ENCODE results near the gene MOCOS.

Gene MOCOS

DNA sequence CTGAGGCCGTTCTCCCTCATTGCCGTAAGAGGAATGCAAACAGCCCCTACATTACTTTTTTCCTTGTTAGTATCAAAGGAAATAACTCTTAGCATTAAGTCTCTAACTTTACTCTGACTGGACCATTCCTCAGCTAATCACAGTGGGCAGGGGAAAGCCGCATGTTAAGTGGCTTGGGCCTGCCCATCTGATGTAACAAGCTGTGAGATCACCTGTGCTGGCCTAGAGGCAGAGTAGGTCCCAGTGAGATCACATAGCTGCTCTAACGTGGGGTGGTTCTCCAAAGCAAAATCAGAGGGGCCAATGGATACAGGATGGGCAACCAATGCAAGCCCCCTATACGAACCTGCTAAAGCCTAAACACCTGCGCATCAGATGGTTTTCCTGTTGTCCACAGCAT lies 5.9 kb upstream of the MOCOS start:
- Histone ChIP-seq H3K79me2 (ENCODE audit: insufficient read depth, low read length) (no peaks in the 10 kb centered on the region), H3K4me1 (ENCODE audit: insufficient read depth, low read length, severe bottlenecking) (no peaks in the 10 kb centered on the region), H3K27me3 (ENCODE audit: insufficient read depth, low read length) (no peaks in the 10 kb centered on the region), H3F3A (ENCODE audit: insufficient read depth, low read length) (no peaks in the 10 kb centered on the region; the same call in 1 of the 2 replicates), H3K9ac (ENCODE audit: low read length) (no peak overlapping the region), H4K20me1 (ENCODE audit: insufficient read depth, low read length) (no peaks in the 10 kb centered on the region), H3K4me3 (ENCODE audit: low read depth, low read length, poor library complexity, severe bottlenecking) (no peak overlapping the region), H2AFZ (ENCODE audit: low read length) (no peak overlapping the region), H3K36me3 (ENCODE audit: insufficient read depth, low read length) (peaks cover 14% of the 10 kb centered on the region), H3K9me2 (ENCODE audit: low read depth, low read length) (no peaks in the 10 kb centered on the region), H3K27ac (ENCODE audit: low read depth, low read length, poor library complexity, severe bottlenecking) (no peak overlapping the region), H3K4me2 (ENCODE audit: low read length) (no peak overlapping the region), H3K9me3 (ENCODE audit: low read length) (no peaks in the 10 kb centered on the region)
- no peak for TF ChIP-seq EZH2 (IDR thresholded peaks at IDR 0.05; ENCODE audit: borderline replicate concordance, low read length)
- TF ChIP-seq, protein P1, sequence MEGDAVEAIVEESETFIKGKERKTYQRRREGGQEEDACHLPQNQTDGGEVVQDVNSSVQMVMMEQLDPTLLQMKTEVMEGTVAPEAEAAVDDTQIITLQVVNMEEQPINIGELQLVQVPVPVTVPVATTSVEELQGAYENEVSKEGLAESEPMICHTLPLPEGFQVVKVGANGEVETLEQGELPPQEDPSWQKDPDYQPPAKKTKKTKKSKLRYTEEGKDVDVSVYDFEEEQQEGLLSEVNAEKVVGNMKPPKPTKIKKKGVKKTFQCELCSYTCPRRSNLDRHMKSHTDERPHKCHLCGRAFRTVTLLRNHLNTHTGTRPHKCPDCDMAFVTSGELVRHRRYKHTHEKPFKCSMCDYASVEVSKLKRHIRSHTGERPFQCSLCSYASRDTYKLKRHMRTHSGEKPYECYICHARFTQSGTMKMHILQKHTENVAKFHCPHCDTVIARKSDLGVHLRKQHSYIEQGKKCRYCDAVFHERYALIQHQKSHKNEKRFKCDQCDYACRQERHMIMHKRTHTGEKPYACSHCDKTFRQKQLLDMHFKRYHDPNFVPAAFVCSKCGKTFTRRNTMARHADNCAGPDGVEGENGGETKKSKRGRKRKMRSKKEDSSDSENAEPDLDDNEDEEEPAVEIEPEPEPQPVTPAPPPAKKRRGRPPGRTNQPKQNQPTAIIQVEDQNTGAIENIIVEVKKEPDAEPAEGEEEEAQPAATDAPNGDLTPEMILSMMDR (IDR thresholded peaks at IDR 0.05; ENCODE audit: low read length): no peak

DNA sequence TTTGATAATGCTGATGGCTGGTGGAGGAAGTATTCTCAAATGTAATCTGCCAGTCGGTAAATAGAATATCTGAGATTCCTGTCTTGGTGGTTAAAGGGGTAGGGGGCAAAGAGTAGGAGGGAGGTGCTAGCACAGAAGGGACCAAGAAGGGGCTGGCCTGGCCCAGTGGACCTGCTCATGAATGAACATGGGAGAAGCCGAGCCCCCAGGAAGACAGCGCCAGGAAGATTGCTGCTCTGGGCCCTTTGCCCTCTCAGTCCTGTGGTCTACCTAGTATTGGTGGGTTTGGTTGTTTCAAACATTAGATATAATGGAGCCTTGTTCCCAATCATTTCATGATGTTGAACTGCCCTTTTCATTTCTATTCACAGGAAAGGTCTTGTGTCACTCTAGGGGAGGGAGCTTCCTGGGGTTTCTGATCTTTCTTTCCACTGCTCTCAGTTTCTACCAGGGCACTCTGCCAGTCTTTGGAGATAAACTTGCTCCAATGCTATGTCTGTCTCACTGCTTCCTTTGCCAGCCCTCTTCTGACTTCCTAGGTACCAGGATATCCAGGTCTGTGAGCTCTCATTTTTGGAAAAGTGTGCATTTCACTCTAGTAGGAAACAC lies 5.3 kb upstream of the MOCOS start:
- H3K4me3 ChIP-seq (ENCODE audit: low read depth, low read length, poor library complexity, severe bottlenecking): no peak overlapping the region
- no peaks in the 10 kb centered on the region for H3K27me3 ChIP-seq (ENCODE audit: insufficient read depth, low read length)
- H3K9me3 ChIP-seq (ENCODE audit: low read length): no peaks in the 10 kb centered on the region
- H3F3A ChIP-seq (ENCODE audit: insufficient read depth, low read length): no peaks in the 10 kb centered on the region; the same call in 1 of the 2 replicates
- H3K27ac ChIP-seq (ENCODE audit: low read depth, low read length, poor library complexity, severe bottlenecking): no peak overlapping the region
- H3K4me2 ChIP-seq (ENCODE audit: low read length): no peak overlapping the region
- peaks cover 8% of the 10 kb centered on the region; the same call in 1 of the 2 replicates for H3K36me3 ChIP-seq (ENCODE audit: insufficient read depth, low read length)
- no peaks in the 10 kb centered on the region for H4K20me1 ChIP-seq (ENCODE audit: insufficient read depth, low read length)
- TF ChIP-seq, protein P1 (IDR thresholded peaks at IDR 0.05; ENCODE audit: low read length): no peak
- TF ChIP-seq EZH2 (IDR thresholded peaks at IDR 0.05; ENCODE audit: borderline replicate concordance, low read length): no peak
- H3K9me2 ChIP-seq (ENCODE audit: low read depth, low read length): no peaks in the 10 kb centered on the region
- H3K9ac ChIP-seq (ENCODE audit: low read length): no peak overlapping the region
- no peaks in the 10 kb centered on the region for H3K79me2 ChIP-seq (ENCODE audit: insufficient read depth, low read length)
- H2AFZ ChIP-seq (ENCODE audit: low read length): no peak overlapping the region
- peaks cover 5% of the 10 kb centered on the region for H3K4me1 ChIP-seq (ENCODE audit: insufficient read depth, low read length, severe bottlenecking)

DNA sequence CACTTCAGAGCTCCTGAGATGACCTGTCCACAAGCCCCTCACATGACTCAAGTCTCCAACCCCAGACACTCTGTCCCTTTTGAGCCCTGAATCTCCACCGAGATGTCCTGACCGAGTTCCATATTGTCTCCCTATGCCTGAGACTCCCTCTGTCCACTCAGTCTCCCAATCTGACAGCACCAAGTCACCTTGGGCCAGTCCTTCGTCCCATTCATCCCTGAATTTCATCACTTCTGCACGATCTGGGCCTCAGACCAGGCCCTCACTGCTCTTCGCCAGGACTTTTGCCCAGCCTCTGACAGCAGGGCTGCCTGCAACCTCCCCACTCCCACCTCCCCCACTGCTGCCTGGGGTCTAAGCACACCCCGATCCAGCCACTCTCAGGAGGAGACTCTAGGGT lies 4.3 kb upstream of the MOCOS start:
- Histone ChIP-seq H3K9me3 (ENCODE audit: low read length) (no peaks in the 10 kb centered on the region), H2AFZ (ENCODE audit: low read length) (no peak overlapping the region), H3K9ac (ENCODE audit: low read length) (no peak overlapping the region), H3K27me3 (ENCODE audit: insufficient read depth, low read length) (0 out of 2 replicates have a peak, but pooled peaks cover 5% of the 10 kb centered on the region), H4K20me1 (ENCODE audit: insufficient read depth, low read length) (no peaks in the 10 kb centered on the region), H3K4me2 (ENCODE audit: low read length) (no peak overlapping the region), H3K4me1 (ENCODE audit: insufficient read depth, low read length, severe bottlenecking) (peaks cover 15% of the 10 kb centered on the region), H3K36me3 (ENCODE audit: insufficient read depth, low read length) (no peaks in the 10 kb centered on the region), H3K9me2 (ENCODE audit: low read depth, low read length) (no peaks in the 10 kb centered on the region), H3K27ac (ENCODE audit: low read depth, low read length, poor library complexity, severe bottlenecking) (no peak overlapping the region), H3F3A (ENCODE audit: insufficient read depth, low read length) (no peaks in the 10 kb centered on the region; the same call in 1 of the 2 replicates), H3K79me2 (ENCODE audit: insufficient read depth, low read length) (no peaks in the 10 kb centered on the region), H3K4me3 (ENCODE audit: low read depth, low read length, poor library complexity, severe bottlenecking) (no peak overlapping the region)
- TF ChIP-seq, protein P1 (IDR thresholded peaks at IDR 0.05; ENCODE audit: low read length): no peak
- no peak for TF ChIP-seq EZH2 (IDR thresholded peaks at IDR 0.05; ENCODE audit: borderline replicate concordance, low read length)

All from OCI-LY1 (cell line).